ENCODE results near the gene FAM151A. TPM values are rescaled to one million over a fixed set of nuclear protein-coding genes. Genes with fewer than 3 reads are reported as not detected.

The FAM151A gene
- total RNA-seq, 4 donors from 2014 or later, result not detected

DNA sequence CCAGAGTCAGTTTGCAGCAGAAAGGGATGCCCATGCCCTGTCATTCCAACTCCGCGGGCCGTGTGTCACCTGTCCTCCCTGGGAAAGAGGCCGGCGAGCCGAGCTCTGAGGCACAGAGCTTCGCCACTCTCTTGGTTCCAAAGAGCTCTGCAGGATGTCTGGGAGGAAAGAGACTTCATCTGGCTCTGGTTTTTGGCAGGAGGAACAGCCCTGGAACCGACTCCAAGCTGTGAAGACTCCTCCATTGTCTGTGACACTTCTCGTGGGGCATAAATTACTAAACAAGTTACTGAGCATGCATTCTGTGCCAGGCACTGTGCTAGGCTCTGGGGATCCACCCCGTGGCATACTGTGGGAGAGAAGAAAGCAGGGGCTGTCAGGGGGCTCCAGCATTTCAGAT is 3.9 kb upstream of the FAM151A start:
- no peaks in the 10 kb centered on the region for H3K9me3 ChIP-seq
- no peak for DNase-seq
- 84% methylated on average over 3 of the region's 10 CpGs; no CpG with 5 or more reads in 1 of the 2 donors for WGBS, 2 donors

GRCh38 chr1:54624466-54625464 is 1.4 kb upstream of the FAM151A start:
- DNase-seq, result no peak
- Histone ChIP-seq H3K9me3 (no peaks in the 10 kb centered on the region), H3K36me3 (no peaks in the 10 kb centered on the region), H3K27me3 (no peaks in the 10 kb centered on the region), H3K4me3 (replicated peaks in 1 of 3) (no peak overlapping the region), H3K4me1 (no peaks in the 10 kb centered on the region), H3K27ac (no peak overlapping the region)
- intact Hi-C loops (cut with DNase I), result no loop called here
- 76 to 88% methylated on average over 8 of the region's 8 CpGs for WGBS, 2 donors
- TF ChIP-seq POLR2A (IDR thresholded peaks at IDR 0.05) (no peak), CTCF (IDR thresholded peaks at IDR 0.05) (no peak)

More for the DNA sequence above, 3.9 kb upstream of the FAM151A start:
- TF ChIP-seq CTCF (IDR thresholded peaks at IDR 0.05) (no peak), POLR2A (IDR thresholded peaks at IDR 0.05) (no peak)
- intact Hi-C loops (cut with DNase I), result no loop called here
- Histone ChIP-seq H3K4me3 (replicated peaks in 1 of 3) (no peak overlapping the region), H3K27ac (no peak overlapping the region), H3K36me3 (no peaks in the 10 kb centered on the region), H3K4me1 (no peaks in the 10 kb centered on the region), H3K27me3 (no peaks in the 10 kb centered on the region)

GRCh38 chr1:54619749-54620148 is 3.6 kb downstream of the FAM151A start:
- DNase-seq, result no peak
- 73 to 74% methylated on average over 6 to 8 of the region's 8 CpGs for WGBS, 2 donors
- intact Hi-C loops (cut with DNase I), result no loop called here

GRCh38 chr1:54615531-54616279 is 7.6 kb downstream of the FAM151A start:
- no peaks in the 10 kb centered on the region for H3K9me3 ChIP-seq
- DNase-seq, result no peak
- H3K27me3 ChIP-seq, result no peaks in the 10 kb centered on the region
- no peaks in the 10 kb centered on the region for H3K4me1 ChIP-seq
- H3K36me3 ChIP-seq, result no peaks in the 10 kb centered on the region
- H3K27ac ChIP-seq, result no peak overlapping the region
- intact Hi-C loops (cut with DNase I), result no loop called here
- no peak for TF ChIP-seq POLR2A (IDR thresholded peaks at IDR 0.05)
- no peak for TF ChIP-seq CTCF (IDR thresholded peaks at IDR 0.05)
- 59 to 65% methylated on average over 12 to 13 of the region's 13 CpGs for WGBS, 2 donors
- H3K4me3 ChIP-seq (replicated peaks in 1 of 3), result no peak overlapping the region

More at GRCh38 chr1:54619749-54620148, 3.6 kb downstream of the FAM151A start:
- Histone ChIP-seq H3K27ac (no peak overlapping the region), H3K27me3 (no peaks in the 10 kb centered on the region), H3K4me3 (replicated peaks in 1 of 3) (no peak overlapping the region), H3K36me3 (no peaks in the 10 kb centered on the region), H3K9me3 (no peaks in the 10 kb centered on the region), H3K4me1 (no peaks in the 10 kb centered on the region)
- TF ChIP-seq CTCF (IDR thresholded peaks at IDR 0.05), result no peak
- no peak for TF ChIP-seq POLR2A (IDR thresholded peaks at IDR 0.05)
